ENCODE data around the gene CRYBG3. TPM values are rescaled to one million over a fixed set of nuclear protein-coding genes. Genes with fewer than 3 reads are reported as not detected.

Gene CRYBG3
- total RNA-seq, 1 experiment from 2014 or later, result 17.2 TPM

GRCh38 chr3:97994328-97994945, 172.6 kb downstream of the CRYBG3 start:
- Histone ChIP-seq H3K4me2 (no peak overlapping the region), H4K20me1 (ENCODE audit: insufficient read depth) (no peaks in the 10 kb centered on the region), H3K27ac (no peak overlapping the region), H2AFZ (no peak overlapping the region), H3K36me3 (ENCODE audit: low read depth) (no peaks in the 10 kb centered on the region), H3K79me2 (ENCODE audit: low read depth) (no peaks in the 10 kb centered on the region), H3K27me3 (ENCODE audit: insufficient read depth, low read depth) (no peaks in the 10 kb centered on the region), H3F3A (ENCODE audit: insufficient read depth, low read depth) (no peaks in the 10 kb centered on the region), H3K4me1 (replicated peaks; ENCODE audit: insufficient read depth) (no peaks in the 10 kb centered on the region), H3K9me2 (ENCODE audit: insufficient read depth) (no peaks in the 10 kb centered on the region; the same call in 1 of the 2 replicates), H3K9me3 (ENCODE audit: insufficient read depth, low read depth) (no peaks in the 10 kb centered on the region), H3K4me3 (no peak overlapping the region)
- DNase-seq, result no peak
- intact Hi-C loops (cut with micrococcal nuclease; ENCODE audit: unreplicated experiment), result no loop called here
- POLR2A ChIA-PET (ENCODE audit: unreplicated experiment), result no interaction called here
- CTCF ChIA-PET, result interaction anchor here (0.6 kb wide), 1 partner anchor 292 kb away, joined by 3 read pairs; no protein-coding TSS in a partner anchor
- TF ChIP-seq CTCF (conservative IDR thresholded peaks at IDR 0.05), result no peak
- no peak for TF ChIP-seq EZH2 (IDR thresholded peaks at IDR 0.05; ENCODE audit: low read depth)
- no TSS peak for BruUV-seq (replicated peaks)

Other genes with a start within 250 kb of the CRYBG3 start
- 10.6 and 14.6 TPM in 2 replicates for gene ARL6, start 57.3 kb upstream of the CRYBG3 start, total RNA-seq (2021)
- 28.3 and 33.1 TPM in 2 replicates for gene RIOX2, start 150.4 kb downstream of the CRYBG3 start, total RNA-seq (2021)
- gene GABRR3, start 213.3 kb downstream of the CRYBG3 start, total RNA-seq (2021), result not detected in 2 replicates